ENCODE results near the gene SLC13A4. TPM values are rescaled to one million over a fixed set of nuclear protein-coding genes. Genes with fewer than 3 reads are reported as not detected.

The SLC13A4 gene
- total and polyA plus RNA-seq, 2 of the 13 experiments (the other 11 are each of a cell fraction or from before 2014, with no cell fraction given), result 0.04 TPM; not detected in 1

DNA sequence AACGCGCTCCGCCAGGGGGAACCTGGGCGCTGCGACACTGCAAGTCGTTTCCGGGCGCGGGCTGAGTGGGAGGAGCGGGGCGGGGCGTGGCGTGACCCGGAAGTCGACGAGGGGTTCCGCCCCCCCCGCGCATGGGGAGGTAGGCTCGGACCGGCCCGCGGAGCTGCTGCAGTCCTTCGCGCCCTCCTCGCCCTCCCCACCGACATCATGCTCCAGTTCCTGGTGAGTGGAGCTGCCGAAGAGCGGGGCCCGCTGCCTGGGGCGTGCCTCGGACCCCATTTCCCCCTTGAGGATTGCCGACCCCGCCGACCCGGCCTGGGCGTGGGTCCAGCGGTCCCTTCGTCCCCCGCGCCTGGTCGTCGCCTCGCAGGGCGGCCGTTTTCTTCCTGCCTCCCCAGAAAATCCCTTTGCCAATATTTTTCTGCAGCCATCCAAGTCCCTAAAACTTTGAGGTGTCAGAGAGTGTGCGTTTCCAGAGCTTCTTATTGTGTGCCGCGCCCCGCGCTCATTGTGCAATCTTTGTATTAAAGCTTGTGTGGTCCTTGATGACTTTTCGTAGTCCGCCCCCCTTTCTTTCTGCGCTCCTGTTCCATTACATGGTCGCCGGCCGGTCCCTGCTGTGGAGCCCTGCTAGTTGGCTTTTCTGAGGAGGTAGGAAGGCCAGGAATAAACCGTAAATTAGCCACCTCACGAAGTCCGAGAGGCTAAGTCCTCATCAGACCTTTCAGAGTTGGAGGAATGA lies 65.4 kb downstream of the SLC13A4 start, which contains the start of gene STMP1 (continued):
- TF ChIP-seq, protein P1, sequence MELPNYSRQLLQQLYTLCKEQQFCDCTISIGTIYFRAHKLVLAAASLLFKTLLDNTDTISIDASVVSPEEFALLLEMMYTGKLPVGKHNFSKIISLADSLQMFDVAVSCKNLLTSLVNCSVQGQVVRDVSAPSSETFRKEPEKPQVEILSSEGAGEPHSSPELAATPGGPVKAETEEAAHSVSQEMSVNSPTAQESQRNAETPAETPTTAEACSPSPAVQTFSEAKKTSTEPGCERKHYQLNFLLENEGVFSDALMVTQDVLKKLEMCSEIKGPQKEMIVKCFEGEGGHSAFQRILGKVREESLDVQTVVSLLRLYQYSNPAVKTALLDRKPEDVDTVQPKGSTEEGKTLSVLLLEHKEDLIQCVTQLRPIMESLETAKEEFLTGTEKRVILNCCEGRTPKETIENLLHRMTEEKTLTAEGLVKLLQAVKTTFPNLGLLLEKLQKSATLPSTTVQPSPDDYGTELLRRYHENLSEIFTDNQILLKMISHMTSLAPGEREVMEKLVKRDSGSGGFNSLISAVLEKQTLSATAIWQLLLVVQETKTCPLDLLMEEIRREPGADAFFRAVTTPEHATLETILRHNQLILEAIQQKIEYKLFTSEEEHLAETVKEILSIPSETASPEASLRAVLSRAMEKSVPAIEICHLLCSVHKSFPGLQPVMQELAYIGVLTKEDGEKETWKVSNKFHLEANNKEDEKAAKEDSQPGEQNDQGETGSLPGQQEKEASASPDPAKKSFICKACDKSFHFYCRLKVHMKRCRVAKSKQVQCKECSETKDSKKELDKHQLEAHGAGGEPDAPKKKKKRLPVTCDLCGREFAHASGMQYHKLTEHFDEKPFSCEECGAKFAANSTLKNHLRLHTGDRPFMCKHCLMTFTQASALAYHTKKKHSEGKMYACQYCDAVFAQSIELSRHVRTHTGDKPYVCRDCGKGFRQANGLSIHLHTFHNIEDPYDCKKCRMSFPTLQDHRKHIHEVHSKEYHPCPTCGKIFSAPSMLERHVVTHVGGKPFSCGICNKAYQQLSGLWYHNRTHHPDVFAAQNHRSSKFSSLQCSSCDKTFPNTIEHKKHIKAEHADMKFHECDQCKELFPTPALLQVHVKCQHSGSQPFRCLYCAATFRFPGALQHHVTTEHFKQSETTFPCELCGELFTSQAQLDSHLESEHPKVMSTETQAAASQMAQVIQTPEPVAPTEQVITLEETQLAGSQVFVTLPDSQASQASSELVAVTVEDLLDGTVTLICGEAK (IDR thresholded peaks at IDR 0.05), result peak; percentile 58
- TF ChIP-seq, protein P1 (CRISPR knock-in tag; IDR thresholded peaks at IDR 0.05), result no peak; the same call in 1 of the 2 replicates
- TF ChIP-seq, protein P2, sequence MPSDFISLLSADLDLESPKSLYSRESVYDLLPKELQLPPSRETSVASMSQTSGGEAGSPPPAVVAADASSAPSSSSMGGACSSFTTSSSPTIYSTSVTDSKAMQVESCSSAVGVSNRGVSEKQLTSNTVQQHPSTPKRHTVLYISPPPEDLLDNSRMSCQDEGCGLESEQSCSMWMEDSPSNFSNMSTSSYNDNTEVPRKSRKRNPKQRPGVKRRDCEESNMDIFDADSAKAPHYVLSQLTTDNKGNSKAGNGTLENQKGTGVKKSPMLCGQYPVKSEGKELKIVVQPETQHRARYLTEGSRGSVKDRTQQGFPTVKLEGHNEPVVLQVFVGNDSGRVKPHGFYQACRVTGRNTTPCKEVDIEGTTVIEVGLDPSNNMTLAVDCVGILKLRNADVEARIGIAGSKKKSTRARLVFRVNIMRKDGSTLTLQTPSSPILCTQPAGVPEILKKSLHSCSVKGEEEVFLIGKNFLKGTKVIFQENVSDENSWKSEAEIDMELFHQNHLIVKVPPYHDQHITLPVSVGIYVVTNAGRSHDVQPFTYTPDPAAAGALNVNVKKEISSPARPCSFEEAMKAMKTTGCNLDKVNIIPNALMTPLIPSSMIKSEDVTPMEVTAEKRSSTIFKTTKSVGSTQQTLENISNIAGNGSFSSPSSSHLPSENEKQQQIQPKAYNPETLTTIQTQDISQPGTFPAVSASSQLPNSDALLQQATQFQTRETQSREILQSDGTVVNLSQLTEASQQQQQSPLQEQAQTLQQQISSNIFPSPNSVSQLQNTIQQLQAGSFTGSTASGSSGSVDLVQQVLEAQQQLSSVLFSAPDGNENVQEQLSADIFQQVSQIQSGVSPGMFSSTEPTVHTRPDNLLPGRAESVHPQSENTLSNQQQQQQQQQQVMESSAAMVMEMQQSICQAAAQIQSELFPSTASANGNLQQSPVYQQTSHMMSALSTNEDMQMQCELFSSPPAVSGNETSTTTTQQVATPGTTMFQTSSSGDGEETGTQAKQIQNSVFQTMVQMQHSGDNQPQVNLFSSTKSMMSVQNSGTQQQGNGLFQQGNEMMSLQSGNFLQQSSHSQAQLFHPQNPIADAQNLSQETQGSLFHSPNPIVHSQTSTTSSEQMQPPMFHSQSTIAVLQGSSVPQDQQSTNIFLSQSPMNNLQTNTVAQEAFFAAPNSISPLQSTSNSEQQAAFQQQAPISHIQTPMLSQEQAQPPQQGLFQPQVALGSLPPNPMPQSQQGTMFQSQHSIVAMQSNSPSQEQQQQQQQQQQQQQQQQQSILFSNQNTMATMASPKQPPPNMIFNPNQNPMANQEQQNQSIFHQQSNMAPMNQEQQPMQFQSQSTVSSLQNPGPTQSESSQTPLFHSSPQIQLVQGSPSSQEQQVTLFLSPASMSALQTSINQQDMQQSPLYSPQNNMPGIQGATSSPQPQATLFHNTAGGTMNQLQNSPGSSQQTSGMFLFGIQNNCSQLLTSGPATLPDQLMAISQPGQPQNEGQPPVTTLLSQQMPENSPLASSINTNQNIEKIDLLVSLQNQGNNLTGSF (CRISPR knock-in tag; IDR thresholded peaks at IDR 0.05), result peak; percentile 88
- TF ChIP-seq HNRNPK (IDR thresholded peaks at IDR 0.05; ENCODE audit: low read depth, low read length, poor library complexity, severe bottlenecking) (peak; percentile 89), RXRA (CRISPR knock-in tag; IDR thresholded peaks at IDR 0.05) (peak; percentile 84), FOXA1 (IDR thresholded peaks at IDR 0.05) (no peak), FOXA1 (CRISPR knock-in tag; IDR thresholded peaks at IDR 0.05) (peak; percentile 39; the same call in 1 of the 2 replicates), KLF12 (CRISPR knock-in tag; IDR thresholded peaks at IDR 0.05; ENCODE audit: borderline replicate concordance) (peak; percentile 98)
- TF ChIP-seq, protein P3, sequence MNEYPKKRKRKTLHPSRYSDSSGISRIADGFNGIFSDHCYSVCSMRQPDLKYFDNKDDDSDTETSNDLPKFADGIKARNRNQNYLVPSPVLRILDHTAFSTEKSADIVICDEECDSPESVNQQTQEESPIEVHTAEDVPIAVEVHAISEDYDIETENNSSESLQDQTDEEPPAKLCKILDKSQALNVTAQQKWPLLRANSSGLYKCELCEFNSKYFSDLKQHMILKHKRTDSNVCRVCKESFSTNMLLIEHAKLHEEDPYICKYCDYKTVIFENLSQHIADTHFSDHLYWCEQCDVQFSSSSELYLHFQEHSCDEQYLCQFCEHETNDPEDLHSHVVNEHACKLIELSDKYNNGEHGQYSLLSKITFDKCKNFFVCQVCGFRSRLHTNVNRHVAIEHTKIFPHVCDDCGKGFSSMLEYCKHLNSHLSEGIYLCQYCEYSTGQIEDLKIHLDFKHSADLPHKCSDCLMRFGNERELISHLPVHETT (CRISPR knock-in tag; conservative IDR thresholded peaks at IDR 0.05), result peak; percentile 43
- TF ChIP-seq, protein P4, sequence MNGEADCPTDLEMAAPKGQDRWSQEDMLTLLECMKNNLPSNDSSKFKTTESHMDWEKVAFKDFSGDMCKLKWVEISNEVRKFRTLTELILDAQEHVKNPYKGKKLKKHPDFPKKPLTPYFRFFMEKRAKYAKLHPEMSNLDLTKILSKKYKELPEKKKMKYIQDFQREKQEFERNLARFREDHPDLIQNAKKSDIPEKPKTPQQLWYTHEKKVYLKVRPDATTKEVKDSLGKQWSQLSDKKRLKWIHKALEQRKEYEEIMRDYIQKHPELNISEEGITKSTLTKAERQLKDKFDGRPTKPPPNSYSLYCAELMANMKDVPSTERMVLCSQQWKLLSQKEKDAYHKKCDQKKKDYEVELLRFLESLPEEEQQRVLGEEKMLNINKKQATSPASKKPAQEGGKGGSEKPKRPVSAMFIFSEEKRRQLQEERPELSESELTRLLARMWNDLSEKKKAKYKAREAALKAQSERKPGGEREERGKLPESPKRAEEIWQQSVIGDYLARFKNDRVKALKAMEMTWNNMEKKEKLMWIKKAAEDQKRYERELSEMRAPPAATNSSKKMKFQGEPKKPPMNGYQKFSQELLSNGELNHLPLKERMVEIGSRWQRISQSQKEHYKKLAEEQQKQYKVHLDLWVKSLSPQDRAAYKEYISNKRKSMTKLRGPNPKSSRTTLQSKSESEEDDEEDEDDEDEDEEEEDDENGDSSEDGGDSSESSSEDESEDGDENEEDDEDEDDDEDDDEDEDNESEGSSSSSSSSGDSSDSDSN (CRISPR knock-in tag; IDR thresholded peaks at IDR 0.05), result peak; percentile 95; the same call in 1 of the 2 replicates

All from HepG2 (cell line).